Nucleus accumbens (tissue), 56 donors: Measurements from ENCODE around the gene SIDT2.

Source experiments
- DNase-seq, 56 donors: peaks; one replicate each; lab custom pipeline; 2025; lab: John Stamatoyannopoulos, UW

SIDT2 gene

DNA sequence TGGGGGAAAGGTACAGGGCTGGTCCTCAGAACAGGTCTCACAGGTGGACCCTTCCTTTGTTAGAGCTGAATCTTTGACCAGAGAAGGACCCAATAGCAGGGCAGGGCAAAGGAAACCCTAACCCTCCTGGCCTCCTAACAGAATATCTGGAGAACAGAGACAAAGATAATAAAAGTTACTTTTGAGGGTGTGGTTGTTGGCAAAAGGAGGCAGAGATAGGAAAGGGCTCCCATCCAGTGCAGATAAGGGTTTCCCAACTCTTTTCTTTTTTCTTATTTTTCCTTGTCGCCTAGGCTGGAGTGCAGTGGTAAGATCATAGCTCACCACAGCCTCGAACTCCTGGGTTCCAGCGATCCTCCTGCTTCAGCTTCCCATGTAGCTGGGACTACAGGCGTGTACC is 41.5 kb downstream of the SIDT2 start:
- no peak for DNase-seq

DNA sequence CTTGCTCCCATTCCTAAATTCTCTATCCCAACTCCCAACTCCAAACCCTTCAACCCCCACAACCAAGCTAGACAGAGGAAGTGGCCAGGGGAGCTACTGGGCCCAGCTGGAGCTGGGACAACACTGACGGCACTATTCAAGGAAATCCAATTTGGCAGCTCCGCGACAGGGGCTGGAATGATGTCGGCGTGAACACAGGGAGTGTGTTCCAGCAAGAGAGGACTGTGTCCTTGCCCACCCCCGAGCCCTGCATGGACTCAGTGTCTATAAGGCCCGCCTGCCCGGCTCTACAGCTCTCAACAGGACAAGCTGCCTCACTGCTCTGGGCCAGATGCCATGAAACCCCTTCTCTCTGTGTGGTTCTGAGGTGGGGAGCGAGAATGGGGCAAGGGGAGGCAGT is 42.0 kb downstream of the SIDT2 start:
- peak in 47 of 56 donors; percentile 11 to 83 (median 47) for DNase-seq

DNA sequence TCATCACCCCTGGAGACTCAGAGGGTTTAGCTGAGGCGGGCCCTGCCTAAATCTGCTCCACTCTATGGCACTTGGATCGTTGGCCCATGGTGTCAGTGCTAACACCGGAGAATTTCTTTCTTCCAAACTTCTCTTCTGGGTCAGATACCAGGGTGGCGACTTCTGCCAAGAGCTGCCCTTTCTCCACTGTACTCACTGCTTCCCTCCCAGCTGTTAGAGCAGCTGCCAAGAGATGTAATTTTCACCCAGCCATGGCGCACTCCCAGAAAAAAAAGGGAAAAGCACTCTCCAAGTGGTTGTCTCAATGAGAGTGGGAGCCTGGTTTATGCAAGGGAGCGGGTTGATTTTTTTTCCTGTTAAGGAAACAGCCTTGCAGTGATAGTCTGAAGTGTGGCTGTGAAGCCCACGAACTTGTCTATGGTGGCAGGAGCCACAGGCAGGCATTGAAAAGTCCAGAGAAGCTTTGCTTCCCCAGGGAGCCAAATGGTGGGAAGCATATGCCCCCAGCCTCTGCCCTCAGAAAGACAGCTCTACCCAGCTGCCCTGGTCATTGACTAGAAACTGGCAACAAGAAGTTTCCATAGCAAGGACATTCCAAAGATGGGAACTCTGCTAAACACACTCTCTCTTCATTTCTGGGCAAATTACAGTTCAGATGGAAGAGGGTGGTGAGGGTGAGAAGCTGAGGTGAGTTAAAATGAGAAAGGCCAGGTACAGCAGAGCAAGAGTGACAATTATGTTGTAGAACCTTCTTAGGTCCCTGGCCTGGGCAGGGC is 42.6 kb downstream of the SIDT2 start:
- peak in 15 of 56 donors; percentile 25 to 56 (median 42) for DNase-seq

DNA sequence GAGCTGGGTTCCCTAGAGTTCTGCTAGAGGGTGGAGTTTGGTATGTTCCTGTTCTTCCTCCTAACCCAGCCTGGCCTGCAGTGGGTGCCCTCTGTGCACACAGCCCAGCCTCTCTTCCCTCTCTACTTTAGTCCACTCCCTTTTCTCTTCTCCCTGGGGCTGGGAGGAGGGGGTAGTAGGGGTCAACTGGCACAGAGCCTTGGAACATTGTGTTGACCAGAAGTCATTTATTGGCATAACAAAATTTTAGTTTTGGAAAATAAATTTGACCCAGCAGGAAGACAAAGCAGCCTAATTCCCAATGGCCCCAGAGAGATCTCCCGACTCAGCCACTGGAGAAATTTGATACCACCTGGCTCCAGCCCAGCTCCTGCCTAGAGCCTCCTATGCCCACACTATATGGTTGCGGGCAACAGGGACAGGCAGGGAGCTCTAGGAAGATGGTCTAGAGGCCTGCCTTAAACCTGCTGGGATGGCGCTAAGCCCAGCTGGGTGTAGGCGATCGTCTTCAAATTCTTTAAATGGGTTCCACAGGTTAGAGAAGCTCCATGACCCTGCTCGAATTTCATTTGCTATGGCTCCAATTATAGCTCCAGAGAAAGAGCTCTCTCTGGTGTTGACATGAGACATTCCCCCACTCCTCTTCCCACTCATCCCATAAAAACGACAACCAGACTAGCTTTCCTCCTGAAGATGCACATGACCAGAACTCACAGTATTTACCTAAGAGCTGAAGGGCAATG is 43.4 kb downstream of the SIDT2 start:
- DNase-seq = no peak

DNA sequence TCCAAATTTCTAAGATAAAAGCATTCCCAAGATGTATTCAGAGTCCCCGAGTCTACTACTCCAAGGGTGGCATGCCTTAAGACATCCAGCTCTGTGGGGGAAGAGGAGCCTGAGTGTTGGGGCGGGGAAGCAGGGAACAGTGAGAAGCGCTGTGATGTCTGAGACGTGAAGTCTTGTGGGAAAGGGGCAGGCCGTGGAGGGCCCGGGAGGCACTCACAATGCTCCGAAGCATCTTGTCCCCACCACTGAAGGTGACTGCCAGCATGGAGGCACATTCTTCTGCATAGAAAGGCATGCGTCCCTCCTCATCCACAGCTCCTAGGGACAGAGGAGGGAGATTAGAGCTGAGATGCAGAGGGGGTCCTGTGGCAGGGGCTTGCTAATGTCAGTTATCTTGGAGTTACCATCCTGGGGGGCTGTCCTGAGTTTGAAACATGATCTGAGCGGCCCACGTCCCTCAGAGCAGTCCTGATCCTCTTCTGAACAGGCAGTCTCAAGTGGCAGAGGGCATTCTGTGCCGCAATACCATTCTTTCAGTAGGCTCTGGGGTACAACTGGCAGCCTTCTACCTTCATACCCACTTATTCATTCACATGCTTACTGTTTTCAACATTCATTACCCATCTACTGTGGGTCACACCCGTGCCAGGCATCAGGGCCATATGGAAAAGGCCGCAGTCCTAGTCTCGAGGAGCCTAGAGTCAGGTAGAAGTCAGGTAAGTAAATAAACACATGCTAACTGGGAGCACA is 44.6 kb downstream of the SIDT2 start:
- peak in 4 of 56 donors; percentile 17 to 41 (median 32) for DNase-seq

DNA sequence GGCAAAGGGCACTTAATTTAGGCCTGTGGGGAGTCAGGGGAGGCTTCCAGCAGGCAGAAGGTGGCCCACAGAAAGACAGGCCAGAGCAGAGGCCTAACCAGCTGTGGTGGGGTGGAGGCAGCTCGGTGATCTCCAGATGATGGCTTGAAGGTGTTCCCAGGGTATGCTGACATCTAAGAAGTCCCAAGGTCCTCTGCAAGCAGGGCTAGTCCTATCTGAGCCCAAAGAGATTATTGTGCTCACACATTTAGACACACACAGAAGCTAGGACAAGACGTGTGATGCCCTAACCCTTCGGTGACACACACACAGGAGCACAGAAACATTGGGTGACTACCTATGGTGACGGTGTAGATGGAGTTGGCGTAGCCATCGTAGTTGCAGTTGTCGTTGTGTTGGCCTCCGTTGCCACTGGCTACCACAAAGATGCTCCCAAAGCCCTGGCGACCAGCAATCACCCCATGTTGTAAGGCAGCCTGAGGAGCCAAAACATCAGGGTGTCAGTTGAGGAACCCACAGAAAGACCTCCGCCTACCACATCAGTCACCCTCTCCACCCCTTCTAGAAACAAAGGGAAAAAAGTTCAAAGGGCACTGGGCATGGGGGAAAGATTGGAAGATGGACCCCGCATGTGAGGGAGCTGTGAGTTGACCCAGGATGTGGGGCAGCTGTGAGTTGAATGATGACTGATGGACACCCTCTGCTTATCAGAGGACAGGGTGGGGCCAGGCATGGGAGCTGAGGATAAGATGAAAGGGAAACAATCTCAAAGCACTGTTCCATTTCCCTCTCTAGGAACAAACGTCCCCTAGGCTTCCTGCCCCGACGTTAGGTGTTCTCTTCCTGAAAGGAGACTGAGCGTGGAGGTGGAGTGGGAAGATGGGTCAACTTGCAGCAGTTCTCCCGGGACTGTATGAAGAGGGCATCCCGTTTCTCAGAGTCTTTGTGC is 45.5 kb downstream of the SIDT2 start:
- DNase-seq = no peak

DNA sequence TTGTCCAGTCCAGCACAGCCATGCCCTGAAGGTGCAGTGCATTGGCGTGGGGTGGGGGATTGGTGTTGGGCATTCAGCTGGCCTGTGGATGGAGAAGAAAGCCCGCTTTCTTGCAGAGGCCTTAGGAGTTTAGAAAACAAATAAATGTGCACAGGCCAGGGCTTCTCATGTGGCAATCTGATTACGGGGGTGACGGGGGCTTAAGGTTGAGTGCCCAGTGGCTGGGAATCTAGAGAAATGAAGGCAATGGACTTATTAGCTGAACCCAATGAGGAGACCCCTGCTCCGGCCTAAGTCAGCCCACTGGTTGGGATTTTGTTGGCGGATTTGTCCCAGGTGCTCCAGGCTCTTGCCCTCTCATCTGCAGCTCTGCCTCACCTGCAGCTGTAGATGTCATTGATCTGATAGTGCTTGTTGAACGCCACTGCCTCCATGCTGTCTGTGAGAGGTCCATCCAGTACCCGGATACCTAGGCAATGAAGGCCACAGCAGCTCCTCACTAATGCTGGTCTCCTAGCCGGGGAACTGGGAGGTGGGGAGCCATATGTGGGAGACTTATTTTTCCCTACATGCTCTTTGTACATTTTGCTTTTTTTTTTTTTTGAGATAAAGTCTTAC is 47.1 kb downstream of the SIDT2 start:
- DNase-seq = no peak

DNA sequence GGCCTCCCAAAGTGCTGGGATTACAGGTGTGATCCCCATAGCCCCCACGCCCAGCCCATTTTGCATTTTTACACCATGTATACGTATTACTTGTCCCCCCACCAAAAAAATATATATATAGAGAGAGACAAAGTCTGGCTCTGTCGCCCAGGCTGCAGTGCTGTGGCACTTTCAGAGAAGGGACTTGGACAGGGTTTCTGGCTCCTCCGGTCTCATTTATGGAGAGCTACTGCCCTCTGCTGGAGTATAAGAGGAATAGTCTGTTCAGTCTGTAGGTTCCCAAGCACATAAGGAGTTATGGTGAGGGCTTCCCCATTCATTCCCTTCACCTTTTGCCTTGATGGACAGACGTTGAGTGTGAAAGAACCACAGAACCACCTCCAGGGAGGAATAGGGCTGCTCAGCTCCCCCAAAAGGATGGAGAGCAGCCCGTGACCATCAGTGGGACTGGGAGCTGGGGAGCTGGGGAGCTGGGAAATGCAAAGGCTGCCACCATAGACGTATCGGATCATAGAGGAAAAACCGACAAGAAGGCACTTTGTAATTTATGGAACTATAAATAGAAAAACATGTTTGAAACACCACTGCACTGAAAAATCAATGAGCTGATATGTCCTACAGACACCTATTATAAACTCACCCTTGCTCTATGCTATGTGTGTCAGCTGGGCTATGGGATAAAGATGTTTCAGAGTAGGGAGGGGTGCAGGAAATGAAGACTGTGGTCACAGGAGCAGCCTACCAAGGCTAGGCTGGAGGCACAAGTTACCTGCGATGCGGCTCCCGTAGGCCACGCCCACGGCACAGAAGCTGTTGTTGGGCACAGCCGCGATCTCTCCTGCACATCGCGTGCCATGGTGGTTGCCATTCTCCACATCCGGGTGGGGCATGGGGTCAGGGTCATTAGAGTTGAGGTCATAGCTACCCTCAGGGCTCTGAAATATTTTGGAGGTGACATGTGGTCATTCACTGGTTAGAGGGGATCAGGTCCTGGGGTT is 48.1 kb downstream of the SIDT2 start:
- peak in 32 of 56 donors; percentile 19 to 73 (median 37) for DNase-seq

DNA sequence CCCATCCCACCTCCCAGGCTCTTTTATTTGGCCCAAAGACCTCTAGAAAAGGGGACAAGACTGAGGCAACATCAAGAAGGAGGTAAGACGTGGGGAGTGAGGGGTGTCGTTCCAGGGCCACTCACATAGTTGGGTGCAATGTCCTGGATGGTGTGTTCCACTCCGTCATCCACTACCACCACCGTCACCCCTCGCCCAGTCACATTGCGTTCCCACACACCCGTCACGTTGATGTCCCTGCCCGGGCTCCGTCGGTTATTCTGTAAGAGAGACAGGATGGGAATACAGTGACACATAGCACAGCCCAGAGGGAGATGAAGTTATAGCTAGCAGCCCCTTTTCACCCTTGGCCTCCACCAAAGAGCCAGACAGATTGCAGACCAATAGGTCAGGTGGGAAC is 49.5 kb downstream of the SIDT2 start:
- DNase-seq = no peak

DNA sequence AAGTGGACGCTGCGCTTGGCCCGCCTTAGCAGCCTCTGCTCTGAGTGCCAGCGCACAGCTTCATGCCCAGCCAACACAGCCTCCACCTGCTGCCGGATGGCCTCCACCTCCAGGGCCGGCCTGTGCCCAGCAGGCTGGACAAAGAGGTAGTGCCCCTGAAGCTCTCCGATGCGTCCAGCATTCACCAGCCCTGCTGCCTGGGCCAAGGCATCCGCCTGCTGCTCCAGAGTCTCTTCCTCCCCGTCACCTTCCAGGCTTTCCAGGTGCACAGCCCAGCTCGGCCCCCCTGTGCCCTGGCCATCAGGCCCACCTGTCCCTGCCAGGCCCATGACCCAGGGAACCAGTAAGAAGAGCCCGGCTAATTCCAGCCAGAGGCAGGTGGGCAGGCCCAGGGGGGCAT is 50.9 kb downstream of the SIDT2 start:
- DNase-seq = no peak

DNA sequence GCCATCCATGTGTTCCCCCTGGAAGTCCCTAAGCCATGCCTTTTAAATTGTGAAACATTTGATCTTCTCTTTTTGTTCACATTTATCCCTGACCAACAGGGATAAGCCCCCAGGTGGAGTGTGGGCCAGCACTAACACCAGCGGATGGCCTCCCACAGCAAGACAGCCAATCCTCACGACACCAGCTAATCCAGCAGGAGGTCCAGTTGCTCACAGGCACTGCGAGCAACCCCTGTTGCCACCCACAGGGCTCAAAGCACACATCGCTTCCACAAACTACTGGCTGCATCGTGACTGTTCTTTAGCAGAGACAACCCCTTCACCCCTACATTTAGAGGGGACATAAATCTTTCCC is 51.4 kb downstream of the SIDT2 start:
- DNase-seq = no peak

DNA sequence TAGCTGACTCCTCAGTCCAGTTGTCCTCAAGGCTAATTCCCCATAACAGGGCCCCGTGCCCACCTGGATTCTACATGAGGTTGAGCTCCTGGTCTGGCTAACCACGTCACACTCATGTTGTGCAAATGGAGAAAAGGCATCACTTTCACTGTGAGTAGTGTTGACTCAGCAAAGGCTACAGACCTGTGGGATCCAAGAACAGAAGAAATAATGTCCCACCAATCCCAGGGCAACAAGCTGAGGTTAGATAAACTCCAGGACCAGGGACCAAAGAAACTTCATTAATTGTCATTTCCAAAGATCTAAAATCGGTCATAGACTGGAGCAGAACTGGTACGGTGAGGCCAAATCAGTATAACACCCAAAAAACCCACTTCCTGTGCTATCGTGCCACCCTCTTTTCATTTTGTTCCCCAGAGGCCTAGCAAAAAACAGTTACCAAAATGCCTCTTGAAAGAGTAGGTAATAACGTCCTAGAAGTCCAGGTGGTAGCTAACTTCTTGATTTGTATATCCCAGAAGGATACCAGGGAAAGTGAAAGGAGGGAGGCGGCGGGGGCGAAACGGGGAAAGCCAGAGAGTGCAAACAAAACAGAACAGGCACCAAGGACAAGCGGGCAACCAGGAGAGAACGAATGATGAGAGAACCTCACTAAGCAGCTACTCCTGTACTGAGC is 51.9 kb downstream of the SIDT2 start:
- no peak for DNase-seq

DNA sequence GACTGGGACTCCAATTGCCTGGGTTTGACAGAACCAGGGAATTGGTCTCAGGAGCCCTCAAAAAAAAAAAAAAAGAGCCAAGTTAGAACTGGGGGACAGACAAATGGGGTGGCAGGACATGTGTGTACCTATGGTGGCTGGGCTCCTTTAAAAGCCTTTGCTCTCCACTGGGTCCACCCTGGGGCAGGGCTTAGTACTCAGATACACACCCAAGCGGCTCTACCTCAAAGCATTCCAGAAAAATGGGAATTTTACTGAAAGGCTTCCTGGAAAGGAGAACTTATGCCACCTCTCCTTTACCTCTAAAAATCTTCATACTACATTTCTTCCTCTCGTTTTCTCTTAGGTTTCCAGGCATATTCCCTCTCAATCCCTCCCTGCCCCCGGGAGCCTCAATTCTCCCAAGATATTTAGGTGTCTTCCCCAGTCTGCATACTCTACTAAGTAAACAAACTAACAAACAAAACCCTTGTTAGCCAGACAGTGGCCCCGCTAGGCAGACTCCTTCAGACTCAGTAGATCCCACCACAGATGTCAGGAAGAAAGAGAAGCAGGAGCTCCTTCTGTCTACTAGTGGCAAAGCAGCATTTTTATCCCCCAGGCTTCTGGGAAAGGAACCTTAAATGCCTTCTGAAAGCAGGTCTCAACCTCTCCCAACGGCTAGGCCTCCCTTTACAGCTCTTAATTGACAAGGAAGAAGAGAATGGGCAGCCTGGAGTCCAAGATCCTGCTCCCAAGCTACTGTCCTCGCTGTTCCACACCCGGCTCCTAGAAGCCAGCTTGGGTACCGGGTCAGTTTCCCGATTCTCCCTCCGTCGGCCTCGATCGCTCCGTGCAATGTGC is 52.7 kb downstream of the SIDT2 start:
- no peak for DNase-seq

DNA sequence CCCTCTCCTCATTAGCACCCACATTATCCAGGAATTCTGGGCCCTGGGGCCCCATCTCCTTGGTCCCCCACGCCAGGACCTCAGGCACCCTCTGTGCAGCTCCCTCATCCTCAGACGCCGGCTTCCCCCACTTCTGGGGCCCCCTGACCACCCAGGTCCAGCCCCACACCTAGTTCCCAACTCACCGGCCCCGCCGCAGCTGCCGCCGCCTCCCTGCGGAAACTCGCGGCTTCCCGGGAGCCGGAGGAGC is 53.2 kb downstream of the SIDT2 start, which contains the start of gene PCSK7:
PCSK7 (minus strand) TSS at position 232 of the 250 bp plus-strand sequence. CDS start 2,229 bp downstream, outside the sequence.
- DNase-seq = peak in 5 of 56 donors; percentile 48 to 78 (median 62)

DNA sequence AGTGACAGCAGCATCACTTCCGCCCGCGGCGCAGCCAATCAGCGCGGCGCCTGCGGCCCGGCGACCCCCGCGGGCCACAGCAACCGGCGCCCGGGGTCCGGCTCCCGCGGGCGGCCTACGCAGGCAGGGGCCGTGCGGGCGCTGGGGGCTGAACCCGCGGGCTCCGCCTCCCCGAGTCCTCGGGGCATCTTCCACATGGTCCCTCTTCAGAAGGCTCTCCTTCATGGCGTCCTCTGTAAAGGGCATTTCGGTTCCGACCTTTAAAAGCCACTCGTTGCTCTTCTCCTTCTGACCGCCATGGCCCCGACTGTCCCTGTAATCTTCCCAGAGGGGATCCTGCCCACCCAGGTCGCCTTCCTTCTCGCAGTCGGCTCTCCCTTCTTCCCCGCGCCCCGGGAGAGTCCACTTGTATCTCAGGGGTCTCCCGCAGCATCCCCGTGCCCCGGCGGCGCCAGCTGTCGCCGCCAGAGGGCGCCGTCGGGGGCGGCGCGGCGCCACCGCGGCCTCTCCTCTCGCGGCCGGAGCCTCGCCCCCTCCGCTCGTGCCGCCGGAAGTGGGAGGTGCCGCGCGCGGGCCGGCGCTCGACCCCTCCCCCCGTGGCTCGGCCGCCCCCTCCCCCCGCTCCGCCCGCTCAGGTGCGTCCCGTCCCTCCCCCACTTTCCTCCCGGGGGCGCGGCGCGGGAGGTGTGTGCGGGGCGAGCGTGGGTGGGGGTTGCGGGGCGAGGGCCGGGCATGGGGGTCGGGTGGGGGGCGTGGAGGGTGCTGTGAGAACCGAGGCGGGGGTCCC is 53.7 kb downstream of the SIDT2 start, which contains the start of gene RNF214:
RNF214 (plus strand) TSS at position 580 of the 787 bp plus-strand sequence. CDS start 1,602 bp downstream, outside the sequence.
- DNase-seq = peak in 53 of 56 donors; percentile 22 to 88 (median 78)

DNA sequence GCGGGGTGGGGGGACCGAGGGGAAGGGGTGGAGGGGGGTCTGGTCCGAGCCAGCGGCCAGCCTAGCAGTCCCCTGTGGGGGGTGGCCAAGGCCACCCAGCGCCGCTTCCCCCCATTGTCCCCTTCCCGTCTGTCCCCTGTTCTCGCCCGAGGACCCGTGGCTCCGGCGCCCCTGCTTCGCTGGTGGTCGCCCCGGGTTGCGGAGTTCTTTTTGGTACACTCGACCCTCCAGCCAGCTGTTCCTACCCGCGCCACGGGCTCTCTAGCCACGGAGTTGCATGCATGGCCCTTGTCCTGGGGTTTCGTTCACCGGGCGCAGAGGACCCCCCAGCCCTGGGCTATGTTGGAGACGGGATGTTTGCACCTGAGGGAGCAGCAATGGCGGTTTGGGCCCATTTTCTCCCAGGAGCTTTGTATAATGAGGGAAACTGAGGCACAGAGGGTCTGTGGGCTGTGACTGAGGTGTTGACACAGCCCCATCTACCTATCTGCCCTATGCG is 54.4 kb downstream of the SIDT2 start:
- DNase-seq = peak in 4 of 56 donors; percentile 2 to 37 (median 31)
